HG02588 (cell line): ENCODE results near the gene CCR9.
A peak's percentile ranks its signal among the peaks of the same experiment; 100 is the strongest.
"Not testable (repeated sequence)": the region's sequence is repeated elsewhere in the genome, so short reads cannot be mapped to it uniquely, and the experiment has no call there.

ENCODE experiments used
- ATAC-seq: cut with Tn5 transposase; IDR thresholded peaks from one replicate; pipeline ENCODE4 v1.9.1; 2021; ENCODE audit warnings: mild to moderate bottlenecking, moderate library complexity; ENCODE audit not compliant: unreplicated experiment

The CCR9 gene

GRCh38 chr3:45885979-45886705 lies at the start of gene CCR9:
Gene CCR9 (plus strand): TSS chr3:45886543. CDS start chr3:45894934, 8,391 bp downstream.
- no peak for ATAC-seq

GRCh38 chr3:45838466-45838865 lies 47.9 kb upstream of the CCR9 start:
- ATAC-seq = no peak

- ATAC-seq = peak; percentile 24
Measured at GRCh38 chr3:45841420-45841756, 45.0 kb upstream of the CCR9 start.

- peak; percentile 89 for ATAC-seq
Measured at GRCh38 chr3:45841757-45842491, 44.4 kb upstream of the CCR9 start, which contains the start of gene LZTFL1. Gene LZTFL1 (minus strand): TSS chr3:45842119. CDS start chr3:45841991, 128 bp downstream.

- no peak for ATAC-seq
Measured at GRCh38 chr3:45842851-45843625, 43.3 kb upstream of the CCR9 start.

GRCh38 chr3:45844616-45845015 lies 41.7 kb upstream of the CCR9 start:
- ATAC-seq = no peak

GRCh38 chr3:45848392-45848791 lies 38.0 kb upstream of the CCR9 start:
- ATAC-seq = no peak

GRCh38 chr3:45852828-45853227 lies 33.5 kb upstream of the CCR9 start:
- no peak for ATAC-seq

GRCh38 chr3:45856323-45856722 lies 30.0 kb upstream of the CCR9 start:
- ATAC-seq = not testable (repeated sequence)

GRCh38 chr3:45857024-45857423 lies 29.3 kb upstream of the CCR9 start:
- not testable (repeated sequence) for ATAC-seq

- ATAC-seq = no peak
Measured at GRCh38 chr3:45858809-45859543, 27.4 kb upstream of the CCR9 start.

- ATAC-seq = no peak
Measured at GRCh38 chr3:45860481-45860880, 25.9 kb upstream of the CCR9 start.

- peak; percentile 47 for ATAC-seq
Measured at GRCh38 chr3:45861043-45861719, 25.2 kb upstream of the CCR9 start.

- peak; percentile 62 for ATAC-seq
Measured at GRCh38 chr3:45864760-45865519, 21.4 kb upstream of the CCR9 start.

- no peak for ATAC-seq
Measured at GRCh38 chr3:45865563-45865962, 20.8 kb upstream of the CCR9 start.

GRCh38 chr3:45868213-45868612 lies 18.1 kb upstream of the CCR9 start:
- no peak for ATAC-seq

GRCh38 chr3:45868650-45869049 lies 17.7 kb upstream of the CCR9 start:
- ATAC-seq = no peak

GRCh38 chr3:45869638-45870037 lies 16.7 kb upstream of the CCR9 start:
- ATAC-seq = no peak

- ATAC-seq = no peak
Measured at GRCh38 chr3:45870099-45870498, 16.2 kb upstream of the CCR9 start.

GRCh38 chr3:45871780-45872179 lies 14.6 kb upstream of the CCR9 start:
- no peak for ATAC-seq
